ENCODE data around the gene POLR1D. TPM values are rescaled to one million over a fixed set of nuclear protein-coding genes. Genes with fewer than 3 reads are reported as not detected.
A peak's percentile ranks its signal among the peaks of the same experiment; 100 is the strongest.

POLR1D gene
- total and polyA plus RNA-seq, 3 experiments from 2014 or later: 134 to 137 (median 135) TPM

GRCh38 chr13:27619728-27620376, 1.8 kb upstream of the POLR1D start:
- Mint-ChIP-seq H3K4me1 (peaks cover 48 to 65% (median 60%) of the 10 kb centered on the region in 3 donors), H3K9me3 (no peaks in the 10 kb centered on the region), H3K36me3 (peaks cover 0 to 35% (median 9%) of the 10 kb centered on the region in 3 donors), H3K4me3 (peak overlapping the region; percentile 90 to 96 (median 93)), H3K27me3 (no peaks in the 10 kb centered on the region), H3K27ac (peak overlapping the region; percentile 76 to 96 (median 92))
- Histone ChIP-seq H3K4me3 (ENCODE audit: low read length) (peak overlapping the region; percentile 60), H3K36me3 (ENCODE audit: insufficient read depth, low read length) (no peaks in the 10 kb centered on the region), H3K27ac (ENCODE audit: low read depth, low read length) (peak overlapping the region; percentile 46), H3K9me3 (ENCODE audit: low read length) (no peaks in the 10 kb centered on the region), H3K4me1 (ENCODE audit: insufficient read depth, low read length) (peaks cover 34% of the 10 kb centered on the region), H3K27me3 (ENCODE audit: insufficient read depth, low read length, poor library complexity, severe bottlenecking) (no peaks in the 10 kb centered on the region)
- CTCF ChIA-PET: interaction anchor here (0.8 to 4.5 kb wide), 13 partner anchors 9 to 207 kb away, joined by 3 to 24 read pairs (median 5); partner anchors contain the start of gene MTIF3
- peak in 3 of 5 donors; percentile 24 to 65 (median 27) for DNase-seq
- POLR2A ChIA-PET: interaction anchor here (0.6 to 2.2 kb wide), 14 partner anchors 12 to 1039 kb away, joined by 3 to 27 read pairs (median 4); partner anchors contain the start of genes GTF3A, MTIF3, POMP and RPL21

- DNase-seq: peak; percentile 94 to 98 (median 95)
- ChIA-PET POLR2A (interaction anchor here (0.6 to 2.2 kb wide), 18 partner anchors 11 to 1038 kb away, joined by 3 to 27 read pairs (median 4); partner anchors contain the start of genes GTF3A, MTIF3, PAN3 and POMP), CTCF (interaction anchor here (0.8 to 4.5 kb wide), 15 partner anchors 9 to 215 kb away, joined by 3 to 24 read pairs (median 5); partner anchors contain the start of gene MTIF3)
- Mint-ChIP-seq H3K27me3 (no peaks in the 10 kb centered on the region), H3K4me3 (peak within 1 kb of the TSS; percentile 90 to 96 (median 95)), H3K4me1 (peaks cover 55 to 67% (median 64%) of the 10 kb centered on the region in 3 donors), H3K27ac (peak within 1 kb of the TSS; percentile 91 to 98 (median 98)), H3K36me3 (peaks cover 0 to 40% (median 15%) of the 10 kb centered on the region in 3 donors), H3K9me3 (no peaks in the 10 kb centered on the region)
- peak within 1 kb of the TSS; percentile 90 for H3K27ac ChIP-seq (ENCODE audit: low read depth, low read length)
- H3K36me3 ChIP-seq (ENCODE audit: insufficient read depth, low read length): no peaks in the 10 kb centered on the region
- H3K4me1 ChIP-seq (ENCODE audit: insufficient read depth, low read length): peaks cover 34% of the 10 kb centered on the region
- no peaks in the 10 kb centered on the region for H3K27me3 ChIP-seq (ENCODE audit: insufficient read depth, low read length, poor library complexity, severe bottlenecking)
- no peaks in the 10 kb centered on the region for H3K9me3 ChIP-seq (ENCODE audit: low read length)
- peak within 1 kb of the TSS; percentile 90 for H3K4me3 ChIP-seq (ENCODE audit: low read length)
These were observed 1.1 kb upstream of the POLR1D start, which contains the start of gene LNX2 for GRCh38 chr13:27620377-27621115. Gene LNX2 (minus strand): TSS chr13:27620529. CDS start chr13:27581703, 38,826 bp downstream.

- Mint-ChIP-seq H3K27me3 (no peaks in the 10 kb centered on the region), H3K27ac (peak overlapping the region; percentile 91 to 98 (median 98)), H3K4me3 (peak overlapping the region; percentile 90 to 96 (median 95)), H3K4me1 (peaks cover 59 to 69% (median 68%) of the 10 kb centered on the region in 3 donors), H3K36me3 (peaks cover 0 to 41% (median 15%) of the 10 kb centered on the region in 3 donors), H3K9me3 (no peaks in the 10 kb centered on the region)
- Histone ChIP-seq H3K27ac (ENCODE audit: low read depth, low read length) (peak overlapping the region; percentile 90), H3K4me3 (ENCODE audit: low read length) (peak overlapping the region; percentile 90), H3K36me3 (ENCODE audit: insufficient read depth, low read length) (no peaks in the 10 kb centered on the region), H3K9me3 (ENCODE audit: low read length) (no peaks in the 10 kb centered on the region), H3K27me3 (ENCODE audit: insufficient read depth, low read length, poor library complexity, severe bottlenecking) (no peaks in the 10 kb centered on the region), H3K4me1 (ENCODE audit: insufficient read depth, low read length) (peaks cover 34% of the 10 kb centered on the region)
- POLR2A ChIA-PET: interaction anchor here (0.8 to 2.2 kb wide), 14 partner anchors 11 to 1038 kb away, joined by 3 to 27 read pairs (median 4); partner anchors contain the start of genes GTF3A, MTIF3, PAN3 and POMP
- CTCF ChIA-PET: interaction anchor here (0.7 to 4.5 kb wide), 13 partner anchors 9 to 216 kb away, joined by 3 to 24 read pairs (median 5); partner anchors contain the start of gene MTIF3
- no peak for DNase-seq
These were observed 651 bp upstream of the POLR1D start for GRCh38 chr13:27621116-27621365.

GRCh38 chr13:27622102-27622820, 569 bp downstream of the POLR1D start:
- H3K27me3 Mint-ChIP-seq: no peaks in the 10 kb centered on the region
- DNase-seq: peak in 1 of 5 donors; percentile 49
- H3K36me3 Mint-ChIP-seq: peaks cover 0 to 48% (median 15%) of the 10 kb centered on the region in 3 donors
- H3K9me3 Mint-ChIP-seq: no peaks in the 10 kb centered on the region
- Histone ChIP-seq H3K4me1 (ENCODE audit: insufficient read depth, low read length) (peaks cover 34% of the 10 kb centered on the region), H3K36me3 (ENCODE audit: insufficient read depth, low read length) (no peaks in the 10 kb centered on the region), H3K27me3 (ENCODE audit: insufficient read depth, low read length, poor library complexity, severe bottlenecking) (no peaks in the 10 kb centered on the region), H3K4me3 (ENCODE audit: low read length) (peak overlapping the region; percentile 90), H3K27ac (ENCODE audit: low read depth, low read length) (peak overlapping the region; percentile 90), H3K9me3 (ENCODE audit: low read length) (no peaks in the 10 kb centered on the region)
- H3K4me1 Mint-ChIP-seq: peaks cover 68 to 78% (median 76%) of the 10 kb centered on the region in 3 donors
- POLR2A ChIA-PET: interaction anchor here (0.6 to 1.0 kb wide), 3 partner anchors 167 to 175 kb away, joined by 3 read pairs; no protein-coding TSS in a partner anchor
- peak overlapping the region; percentile 88 to 97 (median 92) for H3K4me3 Mint-ChIP-seq
- CTCF ChIA-PET: interaction anchor here (2.4 to 4.5 kb wide), 3 partner anchors 46 to 196 kb away, joined by 5 to 24 read pairs (median 18); partner anchors contain the start of gene MTIF3
- H3K27ac Mint-ChIP-seq: peak overlapping the region; percentile 90 to 99 (median 93)

- Mint-ChIP-seq H3K9me3 (no peaks in the 10 kb centered on the region), H3K36me3 (peaks cover 0 to 50% (median 15%) of the 10 kb centered on the region in 3 donors), H3K27me3 (no peaks in the 10 kb centered on the region), H3K4me3 (peak overlapping the region; percentile 88 to 97 (median 92)), H3K27ac (peak overlapping the region in 6 of 8 donors; percentile 82 to 96 (median 92)), H3K4me1 (peaks cover 69 to 78% (median 76%) of the 10 kb centered on the region in 3 donors)
- Histone ChIP-seq H3K27me3 (ENCODE audit: insufficient read depth, low read length, poor library complexity, severe bottlenecking) (no peaks in the 10 kb centered on the region), H3K9me3 (ENCODE audit: low read length) (no peaks in the 10 kb centered on the region), H3K4me1 (ENCODE audit: insufficient read depth, low read length) (peaks cover 34% of the 10 kb centered on the region), H3K36me3 (ENCODE audit: insufficient read depth, low read length) (no peaks in the 10 kb centered on the region), H3K4me3 (ENCODE audit: low read length) (no peak overlapping the region), H3K27ac (ENCODE audit: low read depth, low read length) (no peak overlapping the region)
- ChIA-PET CTCF (interaction anchor here (3.9 to 4.5 kb wide), 2 partner anchors 172 to 196 kb away, joined by 18 to 24 read pairs; partner anchors contain the start of gene MTIF3), POLR2A (interaction anchor here (0.8 to 1.0 kb wide), 2 partner anchors 168 to 172 kb away, joined by 3 read pairs; no protein-coding TSS in a partner anchor)
- DNase-seq: no peak
These were observed 1.2 kb downstream of the POLR1D start for GRCh38 chr13:27622881-27623280.

- ChIA-PET CTCF (no interaction called here), POLR2A (no interaction called here)
- no peak for DNase-seq
- no peak overlapping the region for H3K4me3 ChIP-seq (ENCODE audit: low read length)
- H3K4me1 ChIP-seq (ENCODE audit: insufficient read depth, low read length): peaks cover 26% of the 10 kb centered on the region
- no peaks in the 10 kb centered on the region for H3K27me3 ChIP-seq (ENCODE audit: insufficient read depth, low read length, poor library complexity, severe bottlenecking)
- no peak overlapping the region for H3K27ac ChIP-seq (ENCODE audit: low read depth, low read length)
- H3K27me3 Mint-ChIP-seq: no peaks in the 10 kb centered on the region
- no peaks in the 10 kb centered on the region for H3K9me3 Mint-ChIP-seq
- H3K4me3 Mint-ChIP-seq: peak overlapping the region in 4 of 7 donors; percentile 23 to 93 (median 52)
- H3K9me3 ChIP-seq (ENCODE audit: low read length): no peaks in the 10 kb centered on the region
- peak overlapping the region in 2 of 8 donors; percentile 59 to 93 for H3K27ac Mint-ChIP-seq
- H3K36me3 ChIP-seq (ENCODE audit: insufficient read depth, low read length): no peaks in the 10 kb centered on the region
- H3K36me3 Mint-ChIP-seq: peaks cover 0 to 56% (median 15%) of the 10 kb centered on the region in 3 donors
- H3K4me1 Mint-ChIP-seq: peaks cover 66 to 78% (median 75%) of the 10 kb centered on the region in 3 donors
These were observed 2.4 kb downstream of the POLR1D start for GRCh38 chr13:27624071-27624470.

- Histone ChIP-seq H3K9me3 (ENCODE audit: low read length) (no peaks in the 10 kb centered on the region), H3K27ac (ENCODE audit: low read depth, low read length) (no peak overlapping the region), H3K27me3 (ENCODE audit: insufficient read depth, low read length, poor library complexity, severe bottlenecking) (no peaks in the 10 kb centered on the region), H3K4me1 (ENCODE audit: insufficient read depth, low read length) (peaks cover 19% of the 10 kb centered on the region), H3K36me3 (ENCODE audit: insufficient read depth, low read length) (no peaks in the 10 kb centered on the region), H3K4me3 (ENCODE audit: low read length) (no peak overlapping the region)
- Mint-ChIP-seq H3K4me1 (peaks cover 66 to 80% (median 78%) of the 10 kb centered on the region in 3 donors), H3K36me3 (peaks cover 0 to 55% (median 15%) of the 10 kb centered on the region in 3 donors), H3K4me3 (no peak overlapping the region), H3K9me3 (no peaks in the 10 kb centered on the region), H3K27me3 (no peaks in the 10 kb centered on the region), H3K27ac (peak overlapping the region in 2 of 8 donors; percentile 24 to 75)
- ChIA-PET CTCF (interaction anchor here (0.8 kb wide), 1 partner anchor 9 kb away, joined by 3 read pairs; no protein-coding TSS in a partner anchor), POLR2A (no interaction called here)
- DNase-seq: no peak
These were observed 4.1 kb downstream of the POLR1D start for GRCh38 chr13:27625839-27626238.
